ENCODE results near the gene ZNF766. TPM values are rescaled to one million over a fixed set of nuclear protein-coding genes. Genes with fewer than 3 reads are reported as not detected.
A peak's percentile ranks its signal among the peaks of the same experiment; 100 is the strongest.
"Not testable (repeated sequence)": the region's sequence is repeated elsewhere in the genome, so short reads cannot be mapped to it uniquely, and the experiment has no call there.

ZNF766 gene
- total RNA-seq, 1 donor from 2014 or later: 11.9 TPM

DNA sequence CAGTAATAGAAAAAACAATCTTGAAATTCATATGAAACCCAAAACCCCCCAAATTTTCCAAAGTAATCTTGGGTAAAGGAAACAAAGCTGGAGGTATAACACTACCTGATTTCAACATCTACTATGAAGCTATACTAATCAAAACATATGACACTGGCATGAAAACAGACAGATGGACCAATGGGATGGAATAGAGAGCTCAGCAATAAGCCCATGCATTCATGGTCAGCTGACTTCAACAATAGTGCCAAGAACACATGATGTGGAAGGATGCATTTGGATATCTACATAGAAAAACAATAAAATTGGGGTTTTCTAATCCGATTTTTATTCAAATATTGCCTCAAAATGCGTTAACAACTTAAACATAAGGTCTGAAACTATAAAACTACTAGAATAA lies 32.2 kb upstream of the ZNF766 start:
- no peak overlapping the region for H3K4me3 ChIP-seq (ENCODE audit: low read depth, low read length)
- TF ChIP-seq, protein P1, sequence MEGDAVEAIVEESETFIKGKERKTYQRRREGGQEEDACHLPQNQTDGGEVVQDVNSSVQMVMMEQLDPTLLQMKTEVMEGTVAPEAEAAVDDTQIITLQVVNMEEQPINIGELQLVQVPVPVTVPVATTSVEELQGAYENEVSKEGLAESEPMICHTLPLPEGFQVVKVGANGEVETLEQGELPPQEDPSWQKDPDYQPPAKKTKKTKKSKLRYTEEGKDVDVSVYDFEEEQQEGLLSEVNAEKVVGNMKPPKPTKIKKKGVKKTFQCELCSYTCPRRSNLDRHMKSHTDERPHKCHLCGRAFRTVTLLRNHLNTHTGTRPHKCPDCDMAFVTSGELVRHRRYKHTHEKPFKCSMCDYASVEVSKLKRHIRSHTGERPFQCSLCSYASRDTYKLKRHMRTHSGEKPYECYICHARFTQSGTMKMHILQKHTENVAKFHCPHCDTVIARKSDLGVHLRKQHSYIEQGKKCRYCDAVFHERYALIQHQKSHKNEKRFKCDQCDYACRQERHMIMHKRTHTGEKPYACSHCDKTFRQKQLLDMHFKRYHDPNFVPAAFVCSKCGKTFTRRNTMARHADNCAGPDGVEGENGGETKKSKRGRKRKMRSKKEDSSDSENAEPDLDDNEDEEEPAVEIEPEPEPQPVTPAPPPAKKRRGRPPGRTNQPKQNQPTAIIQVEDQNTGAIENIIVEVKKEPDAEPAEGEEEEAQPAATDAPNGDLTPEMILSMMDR (conservative IDR thresholded peaks at IDR 0.05; ENCODE audit: low read depth, low read length): no peak
- no peak for DNase-seq (ENCODE audit: low read depth)

DNA sequence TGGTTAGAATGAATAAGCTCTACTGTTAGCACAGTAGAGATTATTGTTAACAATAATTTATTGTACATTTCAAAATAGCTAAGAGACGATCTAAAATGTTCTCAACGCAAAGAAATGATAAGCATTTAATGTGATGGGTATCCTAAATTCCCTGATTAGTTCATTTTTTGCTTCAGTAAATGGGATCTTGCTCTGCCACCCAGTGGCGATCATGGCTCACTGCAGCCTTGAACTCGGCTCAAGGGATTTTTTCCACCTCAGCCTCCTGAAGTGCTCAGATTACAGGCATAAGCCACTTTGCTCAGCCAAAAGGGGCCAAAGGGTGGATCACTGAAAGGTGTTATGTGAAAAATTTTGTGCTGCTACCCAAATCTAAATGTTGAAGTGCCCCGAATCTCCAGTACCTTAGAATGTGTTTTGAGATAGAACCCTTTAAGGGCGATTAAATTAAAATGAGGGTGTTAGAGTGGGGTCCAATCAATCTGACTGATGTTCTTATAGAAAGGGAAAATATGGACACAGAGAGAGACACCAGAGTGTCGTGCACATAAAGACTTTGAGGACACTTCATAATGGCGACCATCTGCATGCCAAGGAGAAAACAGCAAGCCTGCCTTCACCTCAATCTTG lies 31.5 kb upstream of the ZNF766 start:
- no peak overlapping the region for H3K4me3 ChIP-seq (ENCODE audit: low read depth, low read length)
- TF ChIP-seq, protein P1 (conservative IDR thresholded peaks at IDR 0.05; ENCODE audit: low read depth, low read length): peak; percentile 87
- DNase-seq (ENCODE audit: low read depth): peak; percentile 13

DNA sequence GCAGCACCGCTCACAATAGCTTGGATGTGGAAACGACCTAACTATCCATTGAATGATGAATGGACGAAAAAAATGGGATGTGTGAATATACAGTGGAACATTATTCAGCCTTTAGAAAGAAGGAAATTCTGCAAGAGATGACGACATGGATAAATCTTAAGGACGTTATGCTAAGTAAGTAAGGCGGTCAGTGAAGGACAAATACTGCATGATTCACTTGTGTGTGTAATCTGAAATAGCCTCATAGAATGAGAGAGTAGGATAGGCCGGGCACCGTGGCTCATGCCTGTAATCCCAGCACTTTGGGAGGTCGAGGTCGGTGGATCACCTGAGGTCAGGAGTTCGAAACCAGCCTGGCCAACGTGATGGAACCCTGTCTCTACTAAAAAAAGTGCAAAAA lies 25.4 kb upstream of the ZNF766 start:
- no peak for DNase-seq (ENCODE audit: low read depth)
- no peak overlapping the region for H3K4me3 ChIP-seq (ENCODE audit: low read depth, low read length)
- TF ChIP-seq, protein P1 (conservative IDR thresholded peaks at IDR 0.05; ENCODE audit: low read depth, low read length): no peak

DNA sequence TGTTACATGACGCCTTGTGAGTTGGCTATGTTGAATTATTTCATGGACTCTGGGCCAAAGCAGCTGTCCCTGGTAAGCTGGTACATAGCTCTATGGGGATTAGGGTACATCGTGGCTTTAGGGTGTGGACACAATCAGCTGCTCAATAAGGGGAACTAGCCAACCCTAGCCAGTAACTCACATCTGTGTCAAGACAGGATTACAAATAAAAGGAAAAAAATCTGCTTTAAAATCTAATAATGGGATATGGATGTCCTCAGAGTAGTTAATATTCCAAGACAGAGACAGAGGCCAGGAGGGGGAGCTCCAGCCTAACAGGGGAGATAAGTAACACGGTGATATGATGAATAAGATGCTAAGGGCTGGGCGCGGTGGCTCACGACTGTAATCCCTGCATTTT lies 21.1 kb upstream of the ZNF766 start:
- TF ChIP-seq, protein P1 (conservative IDR thresholded peaks at IDR 0.05; ENCODE audit: low read depth, low read length): peak; percentile 56
- H3K4me3 ChIP-seq (ENCODE audit: low read depth, low read length): no peak overlapping the region
- no peak for DNase-seq (ENCODE audit: low read depth)

DNA sequence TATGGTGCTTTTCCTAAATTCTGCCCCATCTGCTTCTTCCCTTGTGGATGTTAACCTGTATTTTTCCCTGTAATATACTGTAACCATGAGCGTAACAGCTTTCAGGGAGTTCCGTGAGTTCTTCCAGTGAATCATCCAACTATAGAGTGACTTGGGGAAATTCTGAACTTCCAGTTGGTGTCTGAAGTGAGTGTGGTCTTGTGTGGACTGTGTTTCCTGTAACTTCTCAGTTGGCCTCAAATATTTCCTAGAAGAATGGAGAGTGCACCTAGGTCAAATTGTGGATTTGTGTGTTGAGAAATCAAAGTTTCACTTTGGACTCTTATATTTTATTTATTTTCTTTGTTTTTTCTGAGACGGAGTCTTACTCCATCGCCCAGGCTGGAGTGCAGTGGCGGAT lies 11.0 kb upstream of the ZNF766 start:
- DNase-seq (ENCODE audit: low read depth): no peak
- TF ChIP-seq, protein P1 (conservative IDR thresholded peaks at IDR 0.05; ENCODE audit: low read depth, low read length): no peak
- no peak overlapping the region for H3K4me3 ChIP-seq (ENCODE audit: low read depth, low read length)

DNA sequence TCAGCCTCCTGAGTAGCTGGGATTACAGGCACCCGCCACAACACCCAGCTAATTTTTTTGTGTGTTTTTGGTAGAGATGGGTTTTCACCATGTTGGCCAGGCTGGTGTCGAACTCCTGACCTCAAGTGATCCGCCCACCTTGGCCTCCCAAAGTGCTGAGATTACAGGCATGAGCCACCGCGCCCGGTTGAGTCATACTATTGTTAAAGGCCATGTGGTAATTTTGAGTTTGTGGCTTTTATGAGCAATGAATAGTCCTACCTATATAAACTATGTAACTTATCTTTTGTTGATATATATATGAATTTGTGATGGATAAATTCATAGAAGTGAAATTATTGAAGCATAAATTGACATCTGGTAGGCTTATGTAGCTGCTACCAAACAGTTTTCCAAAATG lies 3.8 kb upstream of the ZNF766 start:
- DNase-seq (ENCODE audit: low read depth): not testable (repeated sequence)

DNA sequence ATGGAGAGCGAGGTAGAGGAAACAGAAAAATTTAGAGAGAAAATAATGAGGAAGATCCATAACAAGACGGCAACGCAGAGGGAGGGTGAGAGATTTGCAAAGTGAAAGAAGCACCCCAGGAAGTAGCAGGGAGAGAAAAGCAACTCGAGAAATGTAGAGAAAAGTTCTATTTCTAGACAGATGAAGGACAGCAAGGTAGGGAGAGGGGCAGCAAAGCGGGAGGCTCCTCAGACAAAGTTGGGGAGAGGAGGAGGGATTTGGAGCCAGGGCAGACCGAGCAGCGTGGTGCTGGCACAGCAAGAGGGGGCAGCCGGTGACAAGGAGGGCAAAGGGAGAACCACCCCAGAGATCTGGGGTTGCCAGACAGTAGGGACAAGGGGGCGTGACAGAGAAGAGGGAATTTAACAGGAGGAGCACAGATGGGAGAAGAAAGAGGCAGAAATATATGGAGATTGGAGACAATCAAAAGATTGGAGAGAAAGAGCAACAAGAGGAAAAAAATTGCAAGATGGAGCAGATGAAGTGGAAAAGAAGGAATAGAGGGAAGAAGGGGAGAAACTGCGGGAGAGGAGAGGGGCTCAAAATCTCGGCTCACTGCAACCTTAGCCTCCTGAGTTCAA lies 989 bp downstream of the ZNF766 start:
- peak overlapping the region; percentile 90 for H3K4me3 ChIP-seq (ENCODE audit: low read depth, low read length)
- TF ChIP-seq, protein P1 (conservative IDR thresholded peaks at IDR 0.05; ENCODE audit: low read depth, low read length): no peak
- DNase-seq (ENCODE audit: low read depth): no peak

More for the DNA sequence above, 3.8 kb upstream of the ZNF766 start:
- H3K4me3 ChIP-seq (ENCODE audit: low read depth, low read length): not testable (repeated sequence)

Measured in epithelial cell of proximal tubule (primary cell).